ENCODE results near the gene C5orf52. TPM values are rescaled to one million over a fixed set of nuclear protein-coding genes. Genes with fewer than 3 reads are reported as not detected.

Gene C5orf52
- total RNA-seq, 1 donor from 2014 or later, result not detected

DNA sequence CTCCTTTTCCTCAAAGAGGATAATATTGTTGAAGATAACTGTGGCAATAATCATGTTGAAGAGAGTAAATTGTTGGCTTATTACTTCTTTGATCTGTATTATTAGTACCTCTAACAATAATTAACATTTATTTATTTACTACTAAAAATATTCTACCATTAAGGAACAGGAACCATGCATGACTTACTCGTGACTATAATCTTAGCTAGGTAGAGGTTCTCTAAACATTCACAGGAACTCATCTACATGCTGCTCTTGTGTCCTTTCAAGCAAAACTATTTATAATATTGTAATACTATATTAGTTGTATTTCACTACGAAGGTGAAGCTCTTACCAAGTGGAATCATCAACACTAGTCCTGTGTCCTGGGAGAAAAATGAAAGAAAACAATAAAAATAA, 22.2 kb upstream of the C5orf52 start:
- Histone ChIP-seq H3K4me2 (ENCODE audit: low read length) (no peak overlapping the region), H3K9ac (ENCODE audit: low read length) (no peak overlapping the region), H3K4me3 (ENCODE audit: insufficient read depth, low read depth, low read length) (no peak overlapping the region), H2AFZ (ENCODE audit: low read depth, low read length) (no peak overlapping the region), H3K27me3 (ENCODE audit: insufficient read depth, low read length) (no peaks in the 10 kb centered on the region), H3K79me2 (ENCODE audit: insufficient read depth, low read length) (no peaks in the 10 kb centered on the region), H3K9me3 (ENCODE audit: insufficient read depth, low read depth, low read length) (peaks cover 3% of the 10 kb centered on the region), H3K36me3 (ENCODE audit: insufficient read depth, low read length) (no peaks in the 10 kb centered on the region), H4K20me1 (ENCODE audit: insufficient read depth, low read length) (no peaks in the 10 kb centered on the region), H3K4me1 (ENCODE audit: insufficient read depth, low read length) (peaks cover 3% of the 10 kb centered on the region), H3K27ac (ENCODE audit: low read depth, low read length) (no peak overlapping the region)
- peaks cover 17% of the 10 kb centered on the region for H3K9me3 Mint-ChIP-seq (ENCODE audit: unreplicated experiment)
- H3K4me3 Mint-ChIP-seq (ENCODE audit: unreplicated experiment), result no peak overlapping the region
- H3K27me3 Mint-ChIP-seq (ENCODE audit: low read depth, unreplicated experiment), result peaks cover 3% of the 10 kb centered on the region
- H3K4me1 Mint-ChIP-seq (ENCODE audit: low read depth, unreplicated experiment), result no peaks in the 10 kb centered on the region
- DNase-seq (ENCODE audit: low read depth), result no peak
- no peak for FAIRE-seq
- TF ChIP-seq, protein P1, sequence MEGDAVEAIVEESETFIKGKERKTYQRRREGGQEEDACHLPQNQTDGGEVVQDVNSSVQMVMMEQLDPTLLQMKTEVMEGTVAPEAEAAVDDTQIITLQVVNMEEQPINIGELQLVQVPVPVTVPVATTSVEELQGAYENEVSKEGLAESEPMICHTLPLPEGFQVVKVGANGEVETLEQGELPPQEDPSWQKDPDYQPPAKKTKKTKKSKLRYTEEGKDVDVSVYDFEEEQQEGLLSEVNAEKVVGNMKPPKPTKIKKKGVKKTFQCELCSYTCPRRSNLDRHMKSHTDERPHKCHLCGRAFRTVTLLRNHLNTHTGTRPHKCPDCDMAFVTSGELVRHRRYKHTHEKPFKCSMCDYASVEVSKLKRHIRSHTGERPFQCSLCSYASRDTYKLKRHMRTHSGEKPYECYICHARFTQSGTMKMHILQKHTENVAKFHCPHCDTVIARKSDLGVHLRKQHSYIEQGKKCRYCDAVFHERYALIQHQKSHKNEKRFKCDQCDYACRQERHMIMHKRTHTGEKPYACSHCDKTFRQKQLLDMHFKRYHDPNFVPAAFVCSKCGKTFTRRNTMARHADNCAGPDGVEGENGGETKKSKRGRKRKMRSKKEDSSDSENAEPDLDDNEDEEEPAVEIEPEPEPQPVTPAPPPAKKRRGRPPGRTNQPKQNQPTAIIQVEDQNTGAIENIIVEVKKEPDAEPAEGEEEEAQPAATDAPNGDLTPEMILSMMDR (IDR thresholded peaks at IDR 0.05; ENCODE audit: insufficient read depth, low read depth, low read length), result no peak
- no peak for TF ChIP-seq EZH2 (IDR thresholded peaks at IDR 0.05; ENCODE audit: insufficient read depth, low read length)
- H3K27ac Mint-ChIP-seq (ENCODE audit: unreplicated experiment), result no peak overlapping the region
- peaks cover 5% of the 10 kb centered on the region for H3K36me3 Mint-ChIP-seq (ENCODE audit: low read depth, unreplicated experiment)

DNA sequence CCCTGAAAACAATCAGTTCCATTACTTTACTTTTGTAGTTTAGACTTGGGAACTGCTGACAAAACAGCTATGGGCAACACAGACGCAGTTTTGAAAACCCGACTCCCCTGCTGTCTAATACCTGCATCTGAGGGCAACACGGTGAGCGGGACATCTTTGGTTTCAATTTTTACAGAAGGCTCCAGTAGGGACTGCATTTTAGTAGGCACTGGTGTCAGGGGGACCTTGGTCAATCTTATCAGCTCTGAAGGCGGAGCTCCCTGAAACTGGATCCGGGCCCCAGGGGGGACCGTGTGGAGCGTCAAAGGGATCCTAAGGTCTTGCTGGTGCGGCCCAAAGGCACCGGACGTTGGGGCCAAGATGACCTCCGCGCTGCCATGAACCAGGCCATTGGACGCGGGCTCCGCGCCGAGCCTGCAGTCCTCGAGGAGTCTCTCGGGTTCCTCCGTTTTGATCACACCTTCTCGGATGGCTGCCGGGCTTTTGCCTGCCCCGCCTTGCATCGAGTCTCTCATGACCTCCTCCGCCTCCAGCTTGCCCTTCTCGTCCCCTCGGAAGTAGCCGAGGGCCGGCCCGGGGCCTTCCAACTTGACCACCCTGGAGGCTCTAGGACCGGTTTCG, 20.2 kb upstream of the C5orf52 start:
- Mint-ChIP-seq H3K4me3 (ENCODE audit: unreplicated experiment) (no peak overlapping the region), H3K4me1 (ENCODE audit: low read depth, unreplicated experiment) (no peaks in the 10 kb centered on the region), H3K9me3 (ENCODE audit: unreplicated experiment) (peaks cover 28% of the 10 kb centered on the region), H3K27me3 (ENCODE audit: low read depth, unreplicated experiment) (peaks cover 7% of the 10 kb centered on the region), H3K27ac (ENCODE audit: unreplicated experiment) (no peak overlapping the region), H3K36me3 (ENCODE audit: low read depth, unreplicated experiment) (peaks cover 7% of the 10 kb centered on the region)
- Histone ChIP-seq H4K20me1 (ENCODE audit: insufficient read depth, low read length) (no peaks in the 10 kb centered on the region), H3K27me3 (ENCODE audit: insufficient read depth, low read length) (no peaks in the 10 kb centered on the region), H2AFZ (ENCODE audit: low read depth, low read length) (peak overlapping the region; percentile 95), H3K79me2 (ENCODE audit: insufficient read depth, low read length) (no peaks in the 10 kb centered on the region), H3K4me3 (ENCODE audit: insufficient read depth, low read depth, low read length) (no peak overlapping the region), H3K9me3 (ENCODE audit: insufficient read depth, low read depth, low read length) (peaks cover 3% of the 10 kb centered on the region), H3K36me3 (ENCODE audit: insufficient read depth, low read length) (no peaks in the 10 kb centered on the region), H3K4me1 (ENCODE audit: insufficient read depth, low read length) (peaks cover 3% of the 10 kb centered on the region), H3K27ac (ENCODE audit: low read depth, low read length) (no peak overlapping the region), H3K4me2 (ENCODE audit: low read length) (peak overlapping the region; percentile 80), H3K9ac (ENCODE audit: low read length) (no peak overlapping the region)
- no peak for TF ChIP-seq EZH2 (IDR thresholded peaks at IDR 0.05; ENCODE audit: insufficient read depth, low read length)
- TF ChIP-seq, protein P1 (IDR thresholded peaks at IDR 0.05; ENCODE audit: insufficient read depth, low read depth, low read length), result no peak
- FAIRE-seq, result no peak
- DNase-seq (ENCODE audit: low read depth), result no peak

DNA sequence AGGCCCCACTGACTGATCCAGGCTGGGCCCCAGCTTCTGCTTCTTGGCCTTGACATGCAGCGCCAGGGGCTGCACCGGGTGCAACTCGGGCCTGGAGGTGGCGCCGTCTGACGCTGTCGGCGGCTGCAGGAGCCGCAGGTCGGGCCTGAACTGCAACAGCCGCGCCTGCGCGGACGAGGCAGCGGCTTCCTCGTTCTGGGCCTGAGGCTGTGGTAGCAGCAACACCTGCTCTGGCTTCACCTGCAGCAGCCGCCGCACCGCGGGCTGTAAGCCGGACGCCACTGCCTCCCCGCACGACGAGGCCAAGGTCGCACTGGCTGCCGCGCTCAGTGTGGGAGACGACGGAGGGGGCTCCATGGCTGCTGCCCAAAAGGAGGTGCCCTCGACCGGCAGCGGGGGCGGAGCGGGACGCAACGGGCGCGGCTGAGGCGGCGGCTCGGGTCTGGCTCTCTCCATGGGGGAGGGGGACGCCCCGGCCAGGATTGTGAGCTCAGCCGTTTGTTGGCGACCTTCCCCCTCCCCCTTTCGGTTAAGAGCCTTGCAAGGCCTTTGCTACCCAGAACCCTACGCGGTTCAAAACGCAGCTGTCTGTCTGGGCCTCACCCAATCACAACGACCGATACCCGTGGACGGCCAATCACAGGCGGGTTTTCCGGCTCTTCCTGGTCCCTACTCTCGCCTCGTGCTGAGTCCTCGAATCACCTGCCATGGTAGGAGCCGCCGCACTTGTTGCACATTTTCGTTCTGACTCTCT, 19.5 kb upstream of the C5orf52 start:
- peaks cover 7% of the 10 kb centered on the region for H3K27me3 Mint-ChIP-seq (ENCODE audit: low read depth, unreplicated experiment)
- Histone ChIP-seq H2AFZ (ENCODE audit: low read depth, low read length) (peak overlapping the region; percentile 95), H3K9me3 (ENCODE audit: insufficient read depth, low read depth, low read length) (peaks cover 3% of the 10 kb centered on the region), H3K4me1 (ENCODE audit: insufficient read depth, low read length) (peaks cover 3% of the 10 kb centered on the region), H3K79me2 (ENCODE audit: insufficient read depth, low read length) (no peaks in the 10 kb centered on the region), H3K27ac (ENCODE audit: low read depth, low read length) (no peak overlapping the region), H3K9ac (ENCODE audit: low read length) (peak overlapping the region; percentile 18), H4K20me1 (ENCODE audit: insufficient read depth, low read length) (no peaks in the 10 kb centered on the region), H3K4me3 (ENCODE audit: insufficient read depth, low read depth, low read length) (peak overlapping the region; percentile 32), H3K36me3 (ENCODE audit: insufficient read depth, low read length) (no peaks in the 10 kb centered on the region), H3K4me2 (ENCODE audit: low read length) (peak overlapping the region; percentile 80), H3K27me3 (ENCODE audit: insufficient read depth, low read length) (no peaks in the 10 kb centered on the region)
- H3K36me3 Mint-ChIP-seq (ENCODE audit: low read depth, unreplicated experiment), result peaks cover 7% of the 10 kb centered on the region
- TF ChIP-seq, protein P1 (IDR thresholded peaks at IDR 0.05; ENCODE audit: insufficient read depth, low read depth, low read length), result peak; percentile 8
- TF ChIP-seq EZH2 (IDR thresholded peaks at IDR 0.05; ENCODE audit: insufficient read depth, low read length), result no peak
- H3K9me3 Mint-ChIP-seq (ENCODE audit: unreplicated experiment), result peaks cover 31% of the 10 kb centered on the region
- FAIRE-seq (no peak), DNase-seq (ENCODE audit: low read depth) (peak; percentile 35)
- no peak overlapping the region for H3K4me3 Mint-ChIP-seq (ENCODE audit: unreplicated experiment)
- H3K27ac Mint-ChIP-seq (ENCODE audit: unreplicated experiment), result no peak overlapping the region
- no peaks in the 10 kb centered on the region for H3K4me1 Mint-ChIP-seq (ENCODE audit: low read depth, unreplicated experiment)

Measured in astrocyte (in vitro differentiated cells and primary cell).